ENCODE results near the gene CNTFR. TPM values are rescaled to one million over a fixed set of nuclear protein-coding genes. Genes with fewer than 3 reads are reported as not detected.

Gene CNTFR
- total RNA-seq, 1 donor from 2014 or later: 1.1 TPM

DNA sequence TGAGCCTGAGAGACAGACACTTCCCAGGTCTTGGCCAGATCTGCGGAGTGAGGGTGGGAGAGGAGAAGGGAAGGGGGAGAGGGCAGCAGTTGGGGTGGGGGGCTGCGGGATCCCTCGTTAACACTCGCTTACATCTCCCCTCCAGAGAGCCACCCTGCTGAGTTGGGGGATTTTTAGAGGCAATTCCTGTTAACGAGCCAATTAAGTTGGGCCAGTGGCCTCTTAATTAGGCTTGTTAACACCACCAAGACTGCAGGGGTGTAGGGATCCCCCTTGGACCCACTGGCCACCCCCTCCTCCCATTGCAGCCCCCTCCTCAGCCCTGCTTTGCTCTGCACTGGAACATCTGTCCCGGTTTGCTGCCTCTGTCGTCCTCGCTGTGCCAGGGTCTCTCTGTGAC is 23.7 kb downstream of the CNTFR start:
- TF ChIP-seq CTCF (IDR thresholded peaks at IDR 0.05; ENCODE audit: insufficient read depth, low read length, poor library complexity, severe bottlenecking): no peak
- Histone ChIP-seq H3K4me3 (ENCODE audit: low read depth, low read length) (no peak overlapping the region), H3K27me3 (ENCODE audit: control insufficient read depth, insufficient read depth, low read length) (peaks cover 59% of the 10 kb centered on the region), H3K36me3 (ENCODE audit: control insufficient read depth, insufficient read depth, low read length) (no peaks in the 10 kb centered on the region)
- DNase-seq (ENCODE audit: low read depth): no peak

- Histone ChIP-seq H3K36me3 (ENCODE audit: control insufficient read depth, insufficient read depth, low read length) (no peaks in the 10 kb centered on the region), H3K27me3 (ENCODE audit: control insufficient read depth, insufficient read depth, low read length) (peaks cover 60% of the 10 kb centered on the region), H3K4me3 (ENCODE audit: low read depth, low read length) (no peak overlapping the region)
- TF ChIP-seq CTCF (IDR thresholded peaks at IDR 0.05; ENCODE audit: insufficient read depth, low read length, poor library complexity, severe bottlenecking): no peak
- DNase-seq (ENCODE audit: low read depth): no peak
Measured at GRCh38 chr9:34564617-34565016, 24.9 kb downstream of the CNTFR start.

DNA sequence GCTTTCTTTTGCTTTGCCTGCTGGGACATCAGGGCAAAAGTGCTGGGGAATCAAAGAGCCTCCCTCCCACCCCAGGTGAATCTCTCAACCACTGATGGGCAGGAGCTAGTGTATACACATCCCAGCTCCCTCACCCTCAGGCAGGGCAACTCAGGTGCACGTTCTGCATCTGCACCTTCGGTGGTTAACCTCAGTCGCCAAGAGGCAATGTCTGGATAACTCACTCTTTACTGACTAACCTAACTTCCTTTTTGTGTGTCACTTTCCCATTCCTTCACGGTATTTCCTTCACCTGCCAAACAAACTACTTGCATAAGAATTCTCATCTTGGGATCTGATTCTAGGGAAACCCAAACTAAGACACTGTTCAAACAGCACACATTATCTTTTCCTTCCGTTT is 26.3 kb downstream of the CNTFR start:
- no peak for DNase-seq (ENCODE audit: low read depth)
- Histone ChIP-seq H3K36me3 (ENCODE audit: control insufficient read depth, insufficient read depth, low read length) (no peaks in the 10 kb centered on the region), H3K4me3 (ENCODE audit: low read depth, low read length) (no peak overlapping the region), H3K27me3 (ENCODE audit: control insufficient read depth, insufficient read depth, low read length) (peaks cover 61% of the 10 kb centered on the region)
- TF ChIP-seq CTCF (IDR thresholded peaks at IDR 0.05; ENCODE audit: insufficient read depth, low read length, poor library complexity, severe bottlenecking): no peak

DNA sequence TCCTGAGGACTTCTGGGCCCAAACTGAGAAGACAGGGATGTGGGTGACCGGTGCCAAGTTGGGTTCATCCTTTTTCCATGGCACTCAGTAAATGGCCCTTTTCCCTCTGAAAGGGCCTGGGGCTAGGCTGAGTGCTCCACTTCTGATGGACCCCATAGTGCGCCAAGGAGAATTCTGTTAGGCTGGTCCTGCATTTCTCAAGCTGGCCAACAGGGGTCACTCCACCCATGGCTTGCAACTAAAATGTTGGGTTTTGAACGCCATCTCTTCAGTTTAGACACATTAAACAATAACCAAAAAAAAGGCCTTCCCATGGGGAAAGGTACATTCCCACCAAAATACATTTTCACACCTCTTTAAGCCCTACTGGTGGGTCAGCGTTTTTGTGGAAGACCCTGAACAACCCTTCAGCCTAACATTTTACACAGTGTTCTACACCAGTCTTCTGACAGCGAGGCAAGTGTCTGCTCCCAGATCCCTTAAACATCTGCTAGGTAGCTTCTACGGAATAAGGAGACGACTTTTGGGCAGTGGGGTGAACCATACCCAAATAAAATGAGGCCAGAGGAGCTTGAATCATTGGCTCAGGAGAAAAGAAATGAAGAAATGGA is 27.3 kb downstream of the CNTFR start:
- Histone ChIP-seq H3K4me3 (ENCODE audit: low read depth, low read length) (no peak overlapping the region), H3K27me3 (ENCODE audit: control insufficient read depth, insufficient read depth, low read length) (peaks cover 61% of the 10 kb centered on the region), H3K36me3 (ENCODE audit: control insufficient read depth, insufficient read depth, low read length) (no peaks in the 10 kb centered on the region)
- no peak for DNase-seq (ENCODE audit: low read depth)
- TF ChIP-seq CTCF (IDR thresholded peaks at IDR 0.05; ENCODE audit: insufficient read depth, low read length, poor library complexity, severe bottlenecking): peak; percentile 62

- Histone ChIP-seq H3K27me3 (ENCODE audit: control insufficient read depth, insufficient read depth, low read length) (peaks cover 58% of the 10 kb centered on the region), H3K4me3 (ENCODE audit: low read depth, low read length) (no peak overlapping the region), H3K36me3 (ENCODE audit: control insufficient read depth, insufficient read depth, low read length) (no peaks in the 10 kb centered on the region)
- no peak for DNase-seq (ENCODE audit: low read depth)
- TF ChIP-seq CTCF (IDR thresholded peaks at IDR 0.05; ENCODE audit: insufficient read depth, low read length, poor library complexity, severe bottlenecking): no peak
Measured at GRCh38 chr9:34560599-34561214, 28.8 kb downstream of the CNTFR start.
